ENCODE data around the gene ZNF573.

Gene ZNF573

GRCh38 chr19:37692956-37693620 is 86.3 kb downstream of the ZNF573 start:
- peak; percentile 4 for DNase-seq

- peak; percentile 96 for DNase-seq
Observed at GRCh38 chr19:37691881-37692504, 87.4 kb downstream of the ZNF573 start.

Data from eye (tissue), 1 donor.